ENCODE measurements around the gene HMGB3.
A peak's percentile ranks its signal among the peaks of the same experiment; 100 is the strongest.
"Not testable (repeated sequence)": the region's sequence is repeated elsewhere in the genome, so short reads cannot be mapped to it uniquely, and the experiment has no call there.

The HMGB3 gene

GRCh38 chrX:150964416-150964815 is 18.7 kb upstream of the HMGB3 start:
- not testable (repeated sequence) for H3K4me1 Mint-ChIP-seq; H3K4me3 Mint-ChIP-seq; ATAC-seq (replicated peaks); H3K27ac Mint-ChIP-seq; DNase-seq; H3K9me3 Mint-ChIP-seq; H3K36me3 Mint-ChIP-seq
- H3K27me3 Mint-ChIP-seq = peaks cover 10 to 22% of the 10 kb centered on the region in 2 donors

- Mint-ChIP-seq H3K27me3 (peaks cover 10 to 23% of the 10 kb centered on the region in 2 donors), H3K9me3 (peaks cover 0 to 1% of the 10 kb centered on the region in 2 donors), H3K4me1 (peaks cover 0 to 2% of the 10 kb centered on the region in 2 donors), H3K36me3 (peaks cover 0 to 3% of the 10 kb centered on the region in 2 donors), H3K27ac (no peak overlapping the region), H3K4me3 (no peak overlapping the region)
- ATAC-seq (replicated peaks) (no peak), DNase-seq (no peak)
Measured at GRCh38 chrX:150966235-150966634, 16.9 kb upstream of the HMGB3 start.

GRCh38 chrX:150966742-150967141 is 16.4 kb upstream of the HMGB3 start:
- Mint-ChIP-seq H3K4me1 (peaks cover 0 to 2% of the 10 kb centered on the region in 2 donors), H3K27me3 (peaks cover 10 to 23% of the 10 kb centered on the region in 2 donors), H3K9me3 (peaks cover 0 to 2% of the 10 kb centered on the region in 2 donors), H3K36me3 (peaks cover 0 to 3% of the 10 kb centered on the region in 2 donors), H3K4me3 (no peak overlapping the region), H3K27ac (no peak overlapping the region)
- DNase-seq (no peak), ATAC-seq (replicated peaks) (no peak)

- peaks cover 10 to 23% of the 10 kb centered on the region in 2 donors for H3K27me3 Mint-ChIP-seq
- no peak overlapping the region for H3K27ac Mint-ChIP-seq
- peaks cover 0 to 2% of the 10 kb centered on the region in 2 donors for H3K9me3 Mint-ChIP-seq
- no peak overlapping the region for H3K4me3 Mint-ChIP-seq
- H3K36me3 Mint-ChIP-seq = peaks cover 0 to 3% of the 10 kb centered on the region in 2 donors
- peaks cover 0 to 2% of the 10 kb centered on the region in 2 donors for H3K4me1 Mint-ChIP-seq
- DNase-seq (no peak), ATAC-seq (replicated peaks) (no peak)
Measured at GRCh38 chrX:150967786-150968185, 15.3 kb upstream of the HMGB3 start.

GRCh38 chrX:150968862-150969720 is 14.0 kb upstream of the HMGB3 start:
- ATAC-seq (replicated peaks) (no peak), DNase-seq (no peak)
- Mint-ChIP-seq H3K27me3 (peaks cover 10 to 23% of the 10 kb centered on the region in 2 donors), H3K27ac (no peak overlapping the region), H3K4me3 (no peak overlapping the region), H3K36me3 (peaks cover 0 to 3% of the 10 kb centered on the region in 2 donors), H3K9me3 (peaks cover 0 to 2% of the 10 kb centered on the region in 2 donors), H3K4me1 (peaks cover 0 to 2% of the 10 kb centered on the region in 2 donors)

- Mint-ChIP-seq H3K27ac (no peak overlapping the region), H3K36me3 (peaks cover 0 to 3% of the 10 kb centered on the region in 2 donors), H3K27me3 (peaks cover 0 to 8% of the 10 kb centered on the region in 2 donors), H3K4me1 (peaks cover 0 to 2% of the 10 kb centered on the region in 2 donors), H3K4me3 (no peak overlapping the region), H3K9me3 (peaks cover 2 to 4% of the 10 kb centered on the region in 2 donors)
- no peak for DNase-seq
- no peak for ATAC-seq (replicated peaks)
Measured at GRCh38 chrX:150972450-150972849, 10.7 kb upstream of the HMGB3 start.

- Mint-ChIP-seq H3K4me1 (no peaks in the 10 kb centered on the region), H3K4me3 (no peak overlapping the region), H3K36me3 (no peaks in the 10 kb centered on the region), H3K9me3 (peaks cover 2 to 4% of the 10 kb centered on the region in 2 donors), H3K27me3 (no peaks in the 10 kb centered on the region), H3K27ac (no peak overlapping the region)
- no peak for ATAC-seq (replicated peaks)
- no peak for DNase-seq
Measured at GRCh38 chrX:150975655-150976390, 7.3 kb upstream of the HMGB3 start.

- Mint-ChIP-seq H3K4me1 (peaks cover 0 to 6% of the 10 kb centered on the region in 2 donors), H3K4me3 (no peak overlapping the region), H3K9me3 (peaks cover 0 to 4% of the 10 kb centered on the region in 2 donors), H3K36me3 (no peaks in the 10 kb centered on the region), H3K27ac (no peak overlapping the region), H3K27me3 (peaks cover 0 to 9% of the 10 kb centered on the region in 2 donors)
- ATAC-seq (replicated peaks) (no peak), DNase-seq (no peak)
Measured at GRCh38 chrX:150977411-150978162, 5.5 kb upstream of the HMGB3 start.

GRCh38 chrX:150980186-150980585 is 2.9 kb upstream of the HMGB3 start:
- Mint-ChIP-seq H3K4me3 (no peak overlapping the region), H3K27me3 (peaks cover 5 to 9% of the 10 kb centered on the region in 2 donors), H3K27ac (no peak overlapping the region), H3K36me3 (no peaks in the 10 kb centered on the region), H3K9me3 (peaks cover 0 to 4% of the 10 kb centered on the region in 2 donors), H3K4me1 (peaks cover 5 to 12% of the 10 kb centered on the region in 2 donors)
- ATAC-seq (replicated peaks) = no peak
- no peak for DNase-seq

GRCh38 chrX:150980711-150981110 is 2.4 kb upstream of the HMGB3 start:
- Mint-ChIP-seq H3K36me3 (peaks cover 0 to under 1% of the 10 kb centered on the region in 2 donors), H3K4me3 (no peak overlapping the region), H3K27me3 (peaks cover 6 to 11% of the 10 kb centered on the region in 2 donors), H3K9me3 (peaks cover 0 to 4% of the 10 kb centered on the region in 2 donors), H3K4me1 (peaks cover 7 to 18% of the 10 kb centered on the region in 2 donors), H3K27ac (no peak overlapping the region)
- DNase-seq (no peak), ATAC-seq (replicated peaks) (no peak)

- H3K36me3 Mint-ChIP-seq = peaks cover 0 to 5% of the 10 kb centered on the region in 2 donors
- no peaks in the 10 kb centered on the region for H3K9me3 Mint-ChIP-seq
- peaks cover 7 to 20% of the 10 kb centered on the region in 2 donors for H3K4me1 Mint-ChIP-seq
- ATAC-seq (replicated peaks) = no peak
- DNase-seq = no peak
- peaks cover 9 to 17% of the 10 kb centered on the region in 2 donors for H3K27me3 Mint-ChIP-seq
- H3K4me3 Mint-ChIP-seq = peak overlapping the region; percentile 66 to 79
- H3K27ac Mint-ChIP-seq = no peak overlapping the region
Measured at GRCh38 chrX:150982235-150982787, 824 bp upstream of the HMGB3 start.

GRCh38 chrX:150983521-150984168 is 510 bp downstream of the HMGB3 start:
- H3K9me3 Mint-ChIP-seq = no peaks in the 10 kb centered on the region
- H3K27me3 Mint-ChIP-seq = peaks cover 9 to 23% of the 10 kb centered on the region in 2 donors
- ATAC-seq (replicated peaks) (no peak), DNase-seq (no peak)
- H3K27ac Mint-ChIP-seq = no peak overlapping the region
- H3K36me3 Mint-ChIP-seq = peaks cover 0 to 5% of the 10 kb centered on the region in 2 donors
- H3K4me1 Mint-ChIP-seq = peaks cover 7 to 20% of the 10 kb centered on the region in 2 donors
- H3K4me3 Mint-ChIP-seq = peak overlapping the region in 1 of 2 donors; percentile 25

GRCh38 chrX:150984169-150984824 is 1.2 kb downstream of the HMGB3 start:
- no peak for DNase-seq
- Mint-ChIP-seq H3K36me3 (peaks cover 0 to 5% of the 10 kb centered on the region in 2 donors), H3K4me1 (peaks cover 7 to 20% of the 10 kb centered on the region in 2 donors), H3K27me3 (peaks cover 9 to 23% of the 10 kb centered on the region in 2 donors), H3K9me3 (no peaks in the 10 kb centered on the region), H3K4me3 (peak overlapping the region; percentile 73 to 75), H3K27ac (peak overlapping the region; percentile 62)
- ATAC-seq (replicated peaks) = no peak
